ENCODE measurements around the gene PRL.
A peak's percentile ranks its signal among the peaks of the same experiment; 100 is the strongest.

PRL gene

DNA sequence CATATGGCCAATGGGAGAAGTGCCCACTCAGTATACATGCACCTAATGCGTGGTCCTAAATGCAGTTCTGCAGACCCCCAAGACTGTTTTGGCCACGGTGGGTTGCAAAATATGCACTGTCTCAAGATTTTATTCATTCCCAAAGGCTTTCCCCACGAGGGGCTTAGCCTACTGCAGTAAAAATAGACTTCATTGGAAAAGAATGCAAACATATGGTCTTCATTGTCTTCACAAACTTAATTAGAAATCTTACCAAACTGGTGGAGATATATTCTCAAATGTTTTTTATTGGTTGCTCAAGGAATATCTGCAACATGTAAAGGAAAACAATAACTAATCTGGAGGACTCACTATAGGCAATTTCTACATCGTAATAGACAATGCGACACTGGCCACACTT, 31.6 kb upstream of the PRL start:
- TF ChIP-seq, protein P1, sequence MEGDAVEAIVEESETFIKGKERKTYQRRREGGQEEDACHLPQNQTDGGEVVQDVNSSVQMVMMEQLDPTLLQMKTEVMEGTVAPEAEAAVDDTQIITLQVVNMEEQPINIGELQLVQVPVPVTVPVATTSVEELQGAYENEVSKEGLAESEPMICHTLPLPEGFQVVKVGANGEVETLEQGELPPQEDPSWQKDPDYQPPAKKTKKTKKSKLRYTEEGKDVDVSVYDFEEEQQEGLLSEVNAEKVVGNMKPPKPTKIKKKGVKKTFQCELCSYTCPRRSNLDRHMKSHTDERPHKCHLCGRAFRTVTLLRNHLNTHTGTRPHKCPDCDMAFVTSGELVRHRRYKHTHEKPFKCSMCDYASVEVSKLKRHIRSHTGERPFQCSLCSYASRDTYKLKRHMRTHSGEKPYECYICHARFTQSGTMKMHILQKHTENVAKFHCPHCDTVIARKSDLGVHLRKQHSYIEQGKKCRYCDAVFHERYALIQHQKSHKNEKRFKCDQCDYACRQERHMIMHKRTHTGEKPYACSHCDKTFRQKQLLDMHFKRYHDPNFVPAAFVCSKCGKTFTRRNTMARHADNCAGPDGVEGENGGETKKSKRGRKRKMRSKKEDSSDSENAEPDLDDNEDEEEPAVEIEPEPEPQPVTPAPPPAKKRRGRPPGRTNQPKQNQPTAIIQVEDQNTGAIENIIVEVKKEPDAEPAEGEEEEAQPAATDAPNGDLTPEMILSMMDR (IDR thresholded peaks at IDR 0.05; ENCODE audit: insufficient read depth, low read depth, low read length, missing control alignments) = no peak
- H3K4me3 ChIP-seq (ENCODE audit: low read length) = no peak overlapping the region
- no peak for DNase-seq (ENCODE audit: low read depth)

DNA sequence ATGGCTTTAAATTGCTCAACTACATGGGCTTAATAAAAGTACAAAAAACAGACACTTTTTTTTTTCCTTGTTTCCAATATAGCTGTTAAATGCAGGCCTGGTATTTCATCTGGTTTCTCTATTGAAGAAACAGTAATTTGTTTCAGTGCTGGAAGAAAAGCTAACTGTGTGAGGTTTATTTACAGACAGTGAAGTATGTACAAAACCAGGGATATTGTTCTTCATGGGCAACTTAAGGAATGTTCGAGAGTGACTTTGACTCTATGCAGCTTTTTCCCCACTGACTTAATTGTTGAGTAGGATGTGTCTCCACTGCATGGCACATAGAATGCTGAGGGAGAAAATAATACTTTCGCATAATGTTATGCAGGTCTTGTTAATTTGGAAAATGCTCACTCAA, 31.0 kb upstream of the PRL start:
- H3K4me3 ChIP-seq (ENCODE audit: low read length) = no peak overlapping the region
- TF ChIP-seq, protein P1 (IDR thresholded peaks at IDR 0.05; ENCODE audit: insufficient read depth, low read depth, low read length, missing control alignments) = no peak
- no peak for DNase-seq (ENCODE audit: low read depth)

DNA sequence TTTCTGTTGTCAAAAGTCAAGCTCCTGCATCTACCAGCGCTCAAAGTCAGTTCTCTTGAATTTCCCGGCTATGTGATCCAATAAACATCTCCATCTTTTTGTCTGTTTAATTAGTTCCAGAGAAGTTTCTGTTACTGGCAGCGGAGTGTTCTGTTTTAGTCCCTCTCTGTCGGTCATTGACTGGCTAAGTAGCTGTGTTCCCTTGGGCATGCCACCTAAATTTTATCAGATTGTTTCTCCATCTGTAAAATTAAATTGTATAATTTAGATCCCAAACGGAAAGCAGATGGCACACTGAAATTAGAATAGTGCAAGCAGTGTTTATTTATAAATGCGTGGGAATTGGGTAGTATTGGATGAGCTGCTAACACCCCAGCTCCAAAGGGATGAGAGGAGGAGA, 29.7 kb upstream of the PRL start:
- TF ChIP-seq, protein P1 (IDR thresholded peaks at IDR 0.05; ENCODE audit: insufficient read depth, low read depth, low read length, missing control alignments) = no peak
- no peak for DNase-seq (ENCODE audit: low read depth)

DNA sequence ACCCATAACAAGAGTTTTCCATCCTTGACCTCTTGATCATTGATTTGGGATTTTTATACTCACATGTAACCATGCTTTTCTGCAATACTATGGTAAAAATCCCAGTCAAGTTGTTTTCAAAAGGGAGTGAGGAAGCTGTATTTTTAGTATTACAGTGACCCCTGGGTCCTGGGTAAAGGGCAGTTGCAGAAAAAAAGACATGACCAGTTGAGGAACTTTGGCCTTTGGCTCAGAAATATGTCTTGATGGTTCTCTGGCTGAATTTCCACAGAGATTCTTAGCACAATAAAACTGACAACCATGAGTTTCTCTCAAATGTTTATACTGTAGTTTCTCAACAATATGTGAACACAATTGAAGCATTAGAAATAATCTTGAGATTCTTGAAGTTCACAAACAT, 28.6 kb upstream of the PRL start:
- H3K4me3 ChIP-seq (ENCODE audit: low read length) = no peak overlapping the region
- no peak for DNase-seq (ENCODE audit: low read depth)
- TF ChIP-seq, protein P1 (IDR thresholded peaks at IDR 0.05; ENCODE audit: insufficient read depth, low read depth, low read length, missing control alignments) = no peak

More for the DNA sequence above, 29.7 kb upstream of the PRL start:
- H3K4me3 ChIP-seq (ENCODE audit: low read length) = no peak overlapping the region

DNA sequence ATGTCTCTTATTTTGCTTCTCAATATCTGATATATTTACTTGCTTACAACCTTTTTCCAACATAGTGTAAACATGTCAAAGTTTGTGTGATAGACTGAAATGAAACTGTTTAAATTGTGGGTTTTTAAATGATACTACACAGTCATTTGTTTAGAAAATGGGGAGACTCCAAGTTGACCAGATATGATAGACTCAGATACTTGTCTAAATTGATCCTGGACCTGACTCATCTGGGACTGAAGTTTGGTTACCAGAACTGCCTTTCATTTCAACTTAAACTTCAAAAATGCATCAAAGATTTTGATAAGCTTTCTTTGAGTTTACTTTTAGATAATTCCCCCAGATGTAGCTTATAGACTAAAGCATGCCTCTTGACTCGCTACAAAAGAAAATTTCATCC, 27.0 kb upstream of the PRL start:
- no peak overlapping the region for H3K4me3 ChIP-seq (ENCODE audit: low read length)
- TF ChIP-seq, protein P1 (IDR thresholded peaks at IDR 0.05; ENCODE audit: insufficient read depth, low read depth, low read length, missing control alignments) = no peak
- no peak for DNase-seq (ENCODE audit: low read depth)

DNA sequence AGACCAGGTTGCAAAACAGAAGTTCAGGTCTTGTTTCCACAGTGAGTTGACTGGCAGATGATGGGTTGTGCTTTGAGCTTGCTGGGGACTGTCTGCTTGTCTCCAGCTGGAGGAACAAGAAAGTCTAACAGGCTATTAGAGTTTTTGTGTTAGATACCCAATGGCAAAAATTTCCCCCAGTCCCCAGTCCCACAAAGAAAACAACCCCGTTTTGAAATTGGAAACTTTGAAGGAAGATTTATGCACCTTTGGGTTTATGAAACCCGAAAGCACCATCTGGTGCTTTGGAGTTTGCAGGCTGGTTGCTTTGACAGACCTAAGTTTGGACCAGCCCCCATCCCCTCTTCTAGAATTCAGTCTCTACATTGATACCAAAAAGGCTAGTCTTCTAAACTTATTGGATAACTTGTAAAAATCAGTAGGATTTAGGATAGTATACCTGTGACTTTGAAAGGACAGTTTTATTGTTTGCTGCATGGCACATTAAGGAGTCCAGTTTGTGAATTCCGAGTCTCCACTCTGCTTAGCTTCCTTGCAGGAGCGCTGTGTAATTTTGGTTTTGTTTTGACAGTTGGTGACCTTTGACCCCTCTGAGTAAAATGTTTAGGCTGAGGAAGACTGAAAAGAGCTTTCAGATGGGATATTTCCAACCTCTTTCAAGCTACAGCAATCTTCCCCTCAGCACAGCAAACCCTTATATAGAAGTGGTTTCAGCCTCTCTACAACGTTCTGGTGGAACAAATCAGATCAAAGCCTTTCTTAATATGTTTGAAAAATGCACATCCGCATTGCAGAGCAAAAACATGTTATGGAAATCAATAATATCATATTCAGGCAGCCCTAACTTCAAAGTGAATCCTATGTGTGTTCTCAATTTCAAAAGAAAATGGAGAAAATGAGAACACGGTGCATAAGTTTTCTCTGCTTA, 25.5 kb upstream of the PRL start:
- H3K4me3 ChIP-seq (ENCODE audit: low read length) = no peak overlapping the region
- TF ChIP-seq, protein P1 (IDR thresholded peaks at IDR 0.05; ENCODE audit: insufficient read depth, low read depth, low read length, missing control alignments) = no peak
- DNase-seq (ENCODE audit: low read depth) = no peak

DNA sequence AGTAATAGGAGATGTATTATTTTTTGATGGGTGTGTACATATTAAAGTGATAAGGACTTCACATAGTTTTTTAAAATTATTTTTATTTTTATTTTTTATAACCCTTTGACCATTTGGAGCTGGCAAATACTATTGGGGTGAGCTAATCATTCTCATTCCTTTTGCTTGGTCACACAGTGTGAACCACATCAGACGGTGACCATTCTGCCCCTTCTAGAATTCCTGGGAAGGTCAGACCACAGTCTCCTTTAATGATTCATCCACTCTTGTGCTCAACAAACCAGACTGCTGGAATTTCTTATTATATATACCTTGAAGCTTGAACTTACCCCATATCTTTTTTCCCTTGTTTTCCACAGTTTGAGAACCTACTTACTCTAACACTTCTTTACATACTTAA, 23.9 kb upstream of the PRL start:
- no peak overlapping the region for H3K4me3 ChIP-seq (ENCODE audit: low read length)
- peak; percentile 73 for DNase-seq (ENCODE audit: low read depth)
- TF ChIP-seq, protein P1 (IDR thresholded peaks at IDR 0.05; ENCODE audit: insufficient read depth, low read depth, low read length, missing control alignments) = no peak
